GM20000 (cell line): ENCODE data around the gene ZDHHC12.

Experiments used
- DNase-seq: peaks from one replicate; pipeline ENCODE4 v3.0.0; 2012; ENCODE audit warnings: low spot score
- TF ChIP-seq, protein P1 (sequence below): IDR thresholded peaks from 2 replicates; pipeline ENCODE4 v1.5.1; 2012; ENCODE audit warnings: mild to moderate bottlenecking, control low read depth; ENCODE audit errors: extremely low read depth, missing control alignments

Gene ZDHHC12

DNA sequence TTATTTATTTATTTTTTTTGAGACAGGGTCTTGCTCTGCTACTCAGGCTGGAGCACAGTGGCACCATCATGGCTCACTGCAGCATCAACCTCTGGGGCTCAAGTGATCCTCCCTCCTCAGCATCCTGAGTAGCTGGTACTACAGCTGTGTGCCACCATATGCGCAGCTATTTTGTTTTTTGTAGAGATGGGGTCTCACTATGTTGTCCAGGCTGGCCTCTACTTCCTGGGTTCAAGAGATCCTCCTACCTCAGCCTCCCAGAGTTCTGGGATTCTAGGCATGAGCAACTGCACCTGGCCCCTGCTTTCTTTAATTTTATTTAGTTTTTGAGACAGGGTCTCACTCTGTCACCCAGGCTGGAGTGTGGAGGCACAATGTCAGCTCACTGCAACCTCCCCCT is 19.5 kb upstream of the ZDHHC12 start:
- no peak for DNase-seq
- TF ChIP-seq, protein P1, sequence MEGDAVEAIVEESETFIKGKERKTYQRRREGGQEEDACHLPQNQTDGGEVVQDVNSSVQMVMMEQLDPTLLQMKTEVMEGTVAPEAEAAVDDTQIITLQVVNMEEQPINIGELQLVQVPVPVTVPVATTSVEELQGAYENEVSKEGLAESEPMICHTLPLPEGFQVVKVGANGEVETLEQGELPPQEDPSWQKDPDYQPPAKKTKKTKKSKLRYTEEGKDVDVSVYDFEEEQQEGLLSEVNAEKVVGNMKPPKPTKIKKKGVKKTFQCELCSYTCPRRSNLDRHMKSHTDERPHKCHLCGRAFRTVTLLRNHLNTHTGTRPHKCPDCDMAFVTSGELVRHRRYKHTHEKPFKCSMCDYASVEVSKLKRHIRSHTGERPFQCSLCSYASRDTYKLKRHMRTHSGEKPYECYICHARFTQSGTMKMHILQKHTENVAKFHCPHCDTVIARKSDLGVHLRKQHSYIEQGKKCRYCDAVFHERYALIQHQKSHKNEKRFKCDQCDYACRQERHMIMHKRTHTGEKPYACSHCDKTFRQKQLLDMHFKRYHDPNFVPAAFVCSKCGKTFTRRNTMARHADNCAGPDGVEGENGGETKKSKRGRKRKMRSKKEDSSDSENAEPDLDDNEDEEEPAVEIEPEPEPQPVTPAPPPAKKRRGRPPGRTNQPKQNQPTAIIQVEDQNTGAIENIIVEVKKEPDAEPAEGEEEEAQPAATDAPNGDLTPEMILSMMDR = no peak

DNA sequence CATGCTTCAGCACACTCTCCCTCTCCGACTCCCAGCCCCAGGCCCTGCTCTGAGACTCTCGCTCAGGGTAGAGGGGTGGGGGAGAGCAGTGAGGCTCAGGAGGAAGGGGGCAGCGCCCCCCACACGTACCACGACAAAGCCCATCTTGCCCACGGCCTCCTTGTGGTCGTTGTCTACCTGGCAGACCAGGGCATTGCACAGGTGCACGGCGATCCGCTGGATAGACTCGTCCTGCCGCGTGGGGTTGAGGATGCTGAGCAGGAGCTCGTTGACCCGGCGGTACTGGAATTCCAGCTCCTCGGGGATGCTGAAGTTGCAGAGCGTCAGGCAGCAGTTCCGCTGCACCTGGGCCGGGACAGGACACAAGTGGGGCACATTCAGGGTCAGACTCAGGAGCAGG is 18.5 kb upstream of the ZDHHC12 start:
- DNase-seq = no peak
- TF ChIP-seq, protein P1 = no peak

DNA sequence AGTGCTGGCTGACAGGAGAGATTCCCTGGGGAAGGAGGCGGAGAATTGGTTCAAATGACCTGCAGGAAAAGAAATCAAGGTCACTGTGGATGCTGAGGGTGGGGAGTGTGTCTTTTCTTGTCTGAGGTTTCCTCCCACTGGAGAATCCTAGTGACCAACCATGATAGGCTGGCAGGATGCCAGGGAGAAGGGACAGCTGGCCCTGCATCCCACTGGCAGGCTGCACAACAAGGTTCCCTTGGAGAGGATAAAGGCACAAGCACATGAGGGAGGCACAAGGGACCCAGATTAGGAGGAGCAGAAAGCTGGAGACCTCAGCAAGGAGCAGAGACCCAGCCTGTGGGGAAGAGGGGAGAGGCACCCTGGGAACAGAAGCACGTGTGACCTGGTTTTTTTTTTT is 11.4 kb upstream of the ZDHHC12 start:
- DNase-seq = no peak
- TF ChIP-seq, protein P1 = no peak

DNA sequence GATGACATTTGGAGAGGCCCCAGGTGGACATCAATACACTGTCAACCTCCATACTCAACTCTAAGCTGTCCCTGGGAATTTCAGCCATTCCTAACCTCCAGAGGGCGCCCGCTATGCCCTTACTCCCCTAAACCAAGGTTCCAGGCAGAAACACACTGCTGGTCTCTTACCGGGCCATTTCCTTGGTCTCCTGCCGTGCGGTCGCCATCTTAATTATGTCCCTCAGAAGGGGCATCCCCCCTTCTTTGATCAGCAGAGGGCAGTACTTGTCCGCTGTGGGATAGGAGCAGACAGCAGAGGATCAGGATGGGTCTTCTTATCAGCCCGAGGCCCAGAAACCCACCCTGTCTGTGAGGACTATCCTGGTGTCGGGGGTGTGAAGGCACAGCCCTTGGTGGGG is 9.3 kb upstream of the ZDHHC12 start:
- TF ChIP-seq, protein P1 = peak; percentile 41
- DNase-seq = peak; percentile 54

DNA sequence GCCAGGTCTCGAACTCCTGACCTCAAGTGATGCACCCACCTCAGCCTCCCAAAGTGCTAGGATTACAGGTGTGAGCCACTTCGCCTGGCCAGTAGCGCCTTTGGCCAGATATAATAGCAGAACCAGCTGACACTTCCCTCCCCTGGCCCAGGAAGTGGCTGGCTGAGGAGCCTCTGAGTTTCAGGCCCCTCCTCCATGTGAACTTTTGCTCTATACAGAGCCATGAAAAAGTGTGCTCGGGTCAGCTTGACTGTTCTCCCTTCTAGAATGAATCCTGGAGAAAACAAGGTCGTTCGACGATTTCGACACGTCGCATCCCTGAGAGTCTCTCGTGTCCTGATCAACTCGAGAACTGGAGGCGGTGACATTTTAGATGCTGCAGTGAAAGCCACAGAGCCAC is 8.6 kb upstream of the ZDHHC12 start:
- no peak for DNase-seq
- TF ChIP-seq, protein P1 = no peak

DNA sequence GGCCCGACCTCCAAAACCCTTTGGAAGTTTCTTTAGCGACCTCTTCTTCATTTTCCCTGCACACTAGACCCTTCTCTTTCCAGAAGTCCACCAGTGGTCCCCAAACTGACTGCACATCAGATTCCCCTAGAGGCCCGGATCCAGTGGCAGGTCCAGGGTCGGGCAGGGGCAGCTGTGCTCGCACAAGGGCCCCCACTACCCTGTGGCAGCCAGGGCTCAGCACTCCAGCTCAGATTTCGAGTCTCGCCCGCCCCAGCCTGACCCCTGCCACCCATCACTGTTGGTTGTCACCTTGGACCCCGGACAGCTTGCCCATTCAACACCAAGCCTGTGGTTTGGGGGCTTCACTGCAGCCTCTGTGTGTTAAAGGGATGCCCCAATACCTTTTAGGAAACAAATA is 7.8 kb upstream of the ZDHHC12 start:
- TF ChIP-seq, protein P1 = no peak
- no peak for DNase-seq

DNA sequence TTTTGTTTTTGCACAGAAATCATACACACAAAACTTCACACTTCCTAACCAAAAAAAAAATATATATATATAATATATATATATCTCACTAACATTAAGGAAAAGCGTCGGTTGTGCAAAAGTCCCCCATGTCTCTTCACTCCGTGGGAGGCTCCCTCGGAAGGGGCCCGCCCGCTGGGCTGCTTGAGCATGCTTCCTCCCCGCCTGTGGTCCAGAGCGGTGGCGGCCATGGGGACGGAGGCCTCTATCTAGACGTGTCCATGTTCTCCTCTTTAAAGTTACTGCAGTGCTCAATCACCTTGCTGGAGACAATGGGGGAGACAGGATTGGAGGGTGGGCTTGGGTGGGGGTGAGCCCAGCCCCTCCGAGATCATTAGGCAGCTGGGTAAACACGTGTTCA is 7.2 kb upstream of the ZDHHC12 start:
- no peak for DNase-seq
- TF ChIP-seq, protein P1 = no peak
